PC-9 (cell line): Measurements from ENCODE around the gene DSCAM.

Source experiments
- EZH2 ChIP-seq: fragments of 200-600 bp; sonication (generic); IDR thresholded peaks from 2 replicates; pipeline ENCODE4 v1.8.0; 2017; ENCODE audit warnings: antibody characterized with exemption, low read depth
- TF ChIP-seq, protein P1 (sequence below): fragments of 200-600 bp; sonication (generic); conservative IDR thresholded peaks from 2 replicates; pipeline ENCODE4 v1.6.1; 2017; ENCODE audit warnings: mixed run types, antibody characterized with exemption, mild to moderate bottlenecking, moderate library complexity

DNA sequence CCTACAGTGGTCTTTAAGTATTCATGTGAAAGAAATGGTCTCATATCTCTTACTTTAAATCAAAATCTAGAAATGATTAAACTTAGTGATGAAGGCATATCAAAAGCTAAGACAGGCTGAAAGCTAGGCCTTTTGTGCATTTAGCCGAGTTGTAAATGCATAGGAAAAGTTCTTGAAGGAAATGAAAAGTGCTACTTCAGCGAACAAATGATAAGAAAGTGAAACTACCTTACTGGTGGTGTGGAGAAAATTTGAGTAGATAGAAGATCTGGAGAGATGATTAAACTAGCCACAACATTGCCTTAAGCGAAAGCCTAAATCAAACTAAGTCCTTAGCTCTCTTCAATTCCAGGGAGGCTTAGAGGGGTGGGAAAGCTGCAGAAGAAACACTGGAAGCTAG, 147.6 kb downstream of the DSCAM start:
- TF ChIP-seq, protein P1, sequence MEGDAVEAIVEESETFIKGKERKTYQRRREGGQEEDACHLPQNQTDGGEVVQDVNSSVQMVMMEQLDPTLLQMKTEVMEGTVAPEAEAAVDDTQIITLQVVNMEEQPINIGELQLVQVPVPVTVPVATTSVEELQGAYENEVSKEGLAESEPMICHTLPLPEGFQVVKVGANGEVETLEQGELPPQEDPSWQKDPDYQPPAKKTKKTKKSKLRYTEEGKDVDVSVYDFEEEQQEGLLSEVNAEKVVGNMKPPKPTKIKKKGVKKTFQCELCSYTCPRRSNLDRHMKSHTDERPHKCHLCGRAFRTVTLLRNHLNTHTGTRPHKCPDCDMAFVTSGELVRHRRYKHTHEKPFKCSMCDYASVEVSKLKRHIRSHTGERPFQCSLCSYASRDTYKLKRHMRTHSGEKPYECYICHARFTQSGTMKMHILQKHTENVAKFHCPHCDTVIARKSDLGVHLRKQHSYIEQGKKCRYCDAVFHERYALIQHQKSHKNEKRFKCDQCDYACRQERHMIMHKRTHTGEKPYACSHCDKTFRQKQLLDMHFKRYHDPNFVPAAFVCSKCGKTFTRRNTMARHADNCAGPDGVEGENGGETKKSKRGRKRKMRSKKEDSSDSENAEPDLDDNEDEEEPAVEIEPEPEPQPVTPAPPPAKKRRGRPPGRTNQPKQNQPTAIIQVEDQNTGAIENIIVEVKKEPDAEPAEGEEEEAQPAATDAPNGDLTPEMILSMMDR, result no peak
- no peak for TF ChIP-seq EZH2
